ENCODE measurements around the gene C10orf95. TPM values are rescaled to one million over a fixed set of nuclear protein-coding genes. Genes with fewer than 3 reads are reported as not detected.

Gene C10orf95
- total RNA-seq, 4 donors from 2014 or later: not detected

DNA sequence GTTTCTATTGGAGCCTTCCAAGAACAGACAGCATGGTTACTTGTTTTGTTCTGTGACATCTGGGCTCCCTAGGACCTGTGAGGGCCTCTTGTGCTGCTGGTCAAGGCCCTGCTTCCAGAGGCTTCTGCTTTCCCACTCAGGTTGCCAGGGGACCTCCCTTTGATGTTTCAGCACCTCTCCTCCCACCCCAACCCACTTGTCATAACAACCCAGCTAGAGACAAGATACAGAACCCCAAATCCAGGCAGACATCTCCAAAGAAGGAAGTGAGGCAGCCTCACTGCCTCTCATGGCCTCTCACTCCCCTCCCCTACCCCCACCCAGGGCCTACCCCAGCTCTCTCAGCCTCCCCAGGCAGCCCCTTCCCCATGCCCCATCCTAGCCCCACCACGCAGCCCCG, 44.5 kb downstream of the C10orf95 start:
- H3K4me3 ChIP-seq: no peak overlapping the region
- no CpG with 5 or more reads among the region's 2 CpGs for WGBS, 2 donors (ENCODE audit: low coverage in 1 of 2)
- H3K4me1 ChIP-seq: peaks cover 3 to 84% (median 16%) of the 10 kb centered on the region in 3 donors
- ATAC-seq: no peak
- H3K27me3 ChIP-seq: peaks cover 51% of the 10 kb centered on the region
- H3K27ac ChIP-seq: peak overlapping the region; percentile 51 to 96 (median 88)
- TF ChIP-seq POLR2AphosphoS5 (IDR thresholded peaks at IDR 0.05): peak; percentile 16
- TF ChIP-seq, protein P1, sequence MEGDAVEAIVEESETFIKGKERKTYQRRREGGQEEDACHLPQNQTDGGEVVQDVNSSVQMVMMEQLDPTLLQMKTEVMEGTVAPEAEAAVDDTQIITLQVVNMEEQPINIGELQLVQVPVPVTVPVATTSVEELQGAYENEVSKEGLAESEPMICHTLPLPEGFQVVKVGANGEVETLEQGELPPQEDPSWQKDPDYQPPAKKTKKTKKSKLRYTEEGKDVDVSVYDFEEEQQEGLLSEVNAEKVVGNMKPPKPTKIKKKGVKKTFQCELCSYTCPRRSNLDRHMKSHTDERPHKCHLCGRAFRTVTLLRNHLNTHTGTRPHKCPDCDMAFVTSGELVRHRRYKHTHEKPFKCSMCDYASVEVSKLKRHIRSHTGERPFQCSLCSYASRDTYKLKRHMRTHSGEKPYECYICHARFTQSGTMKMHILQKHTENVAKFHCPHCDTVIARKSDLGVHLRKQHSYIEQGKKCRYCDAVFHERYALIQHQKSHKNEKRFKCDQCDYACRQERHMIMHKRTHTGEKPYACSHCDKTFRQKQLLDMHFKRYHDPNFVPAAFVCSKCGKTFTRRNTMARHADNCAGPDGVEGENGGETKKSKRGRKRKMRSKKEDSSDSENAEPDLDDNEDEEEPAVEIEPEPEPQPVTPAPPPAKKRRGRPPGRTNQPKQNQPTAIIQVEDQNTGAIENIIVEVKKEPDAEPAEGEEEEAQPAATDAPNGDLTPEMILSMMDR (IDR thresholded peaks at IDR 0.05): no peak
- H3K36me3 ChIP-seq: peaks cover 0 to 19% of the 10 kb centered on the region in 2 donors
- no peaks in the 10 kb centered on the region for H3K9me3 ChIP-seq

GRCh38 chr10:102405632-102406031, 45.7 kb downstream of the C10orf95 start:
- TF ChIP-seq EP300 (IDR thresholded peaks at IDR 0.05) (no peak), POLR2AphosphoS5 (IDR thresholded peaks at IDR 0.05) (no peak), POLR2A (IDR thresholded peaks at IDR 0.05) (no peak)
- TF ChIP-seq, protein P1 (IDR thresholded peaks at IDR 0.05): no peak
- ATAC-seq: no peak
- WGBS, 2 donors (ENCODE audit: low coverage in 1 of 2): 61 to 63% methylated on average over 2 to 4 of the region's 6 CpGs
- Histone ChIP-seq H3K4me1 (peaks cover 3 to 84% (median 13%) of the 10 kb centered on the region in 3 donors), H3K4me3 (no peak overlapping the region), H3K9me3 (no peaks in the 10 kb centered on the region), H3K27me3 (peaks cover 40% of the 10 kb centered on the region), H3K27ac (peak overlapping the region in 3 of 4 donors; percentile 80 to 96 (median 95)), H3K36me3 (peaks cover 0 to 30% of the 10 kb centered on the region in 2 donors)

- H3K9me3 ChIP-seq: no peaks in the 10 kb centered on the region
- no peak overlapping the region for H3K4me3 ChIP-seq
- WGBS, 2 donors (ENCODE audit: low coverage in 1 of 2): no CpG with 5 or more reads among the region's 19 CpGs
- no peak for ATAC-seq
- peaks cover 35% of the 10 kb centered on the region for H3K27me3 ChIP-seq
- H3K27ac ChIP-seq: peak overlapping the region in 3 of 4 donors; percentile 80 to 96 (median 95)
- TF ChIP-seq POLR2AphosphoS5 (IDR thresholded peaks at IDR 0.05) (no peak), EP300 (IDR thresholded peaks at IDR 0.05) (no peak), POLR2A (IDR thresholded peaks at IDR 0.05) (no peak)
- TF ChIP-seq, protein P1 (IDR thresholded peaks at IDR 0.05): no peak
- peaks cover 0 to 35% of the 10 kb centered on the region in 2 donors for H3K36me3 ChIP-seq
- peaks cover 0 to 84% (median 8%) of the 10 kb centered on the region in 3 donors for H3K4me1 ChIP-seq
Observed at GRCh38 chr10:102405108-102405571, 46.2 kb downstream of the C10orf95 start.

DNA sequence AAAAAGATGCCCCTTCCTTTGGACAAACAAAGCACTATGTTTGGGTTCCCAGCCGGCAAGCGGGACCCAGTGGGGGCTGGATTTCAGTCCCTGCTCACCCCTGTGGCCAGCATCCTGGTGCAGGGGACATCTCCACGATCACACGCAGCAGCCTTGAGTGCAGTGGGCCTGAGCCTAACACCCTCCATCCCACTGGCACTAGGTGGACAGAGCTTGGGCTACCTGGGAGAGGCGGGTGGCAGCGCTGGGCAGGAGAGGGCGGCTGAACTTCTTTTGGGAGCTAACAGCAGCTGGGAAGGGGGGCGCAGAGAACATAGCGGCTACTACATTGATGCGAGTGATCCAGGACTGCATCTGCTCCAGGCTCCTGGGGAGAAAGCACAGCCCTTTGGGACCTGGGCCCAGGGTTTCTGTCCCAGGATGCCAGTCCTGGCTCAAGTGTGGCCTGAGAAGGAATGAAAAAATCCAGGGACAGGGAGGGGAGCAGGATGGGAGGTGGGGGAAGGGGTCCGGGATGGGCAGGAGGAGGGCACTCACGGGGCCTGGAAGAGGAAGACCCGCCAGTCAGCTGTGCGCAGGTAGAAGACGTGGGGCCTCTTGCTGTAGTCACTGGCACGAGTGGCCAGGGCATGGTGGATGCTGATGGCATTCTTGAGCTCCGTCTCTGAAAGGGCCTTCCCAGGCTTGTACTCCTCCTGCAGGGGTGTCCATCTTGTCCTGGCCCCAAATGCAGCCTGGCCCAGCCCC, 46.8 kb downstream of the C10orf95 start:
- peaks cover 0 to 84% (median 9%) of the 10 kb centered on the region in 3 donors for H3K4me1 ChIP-seq
- no peak overlapping the region for H3K4me3 ChIP-seq
- H3K27ac ChIP-seq: peak overlapping the region in 3 of 4 donors; percentile 80 to 96 (median 95)
- WGBS, 2 donors (ENCODE audit: low coverage in 1 of 2): 68 to 75% methylated on average over 7 to 8 of the region's 17 CpGs
- H3K27me3 ChIP-seq: peaks cover 29% of the 10 kb centered on the region
- TF ChIP-seq POLR2AphosphoS5 (IDR thresholded peaks at IDR 0.05): no peak
- no peak for TF ChIP-seq POLR2A (IDR thresholded peaks at IDR 0.05)
- TF ChIP-seq, protein P1 (IDR thresholded peaks at IDR 0.05): no peak
- TF ChIP-seq EP300 (IDR thresholded peaks at IDR 0.05): no peak
- no peak for ATAC-seq
- H3K9me3 ChIP-seq: no peaks in the 10 kb centered on the region
- peaks cover 0 to 38% of the 10 kb centered on the region in 2 donors for H3K36me3 ChIP-seq

DNA sequence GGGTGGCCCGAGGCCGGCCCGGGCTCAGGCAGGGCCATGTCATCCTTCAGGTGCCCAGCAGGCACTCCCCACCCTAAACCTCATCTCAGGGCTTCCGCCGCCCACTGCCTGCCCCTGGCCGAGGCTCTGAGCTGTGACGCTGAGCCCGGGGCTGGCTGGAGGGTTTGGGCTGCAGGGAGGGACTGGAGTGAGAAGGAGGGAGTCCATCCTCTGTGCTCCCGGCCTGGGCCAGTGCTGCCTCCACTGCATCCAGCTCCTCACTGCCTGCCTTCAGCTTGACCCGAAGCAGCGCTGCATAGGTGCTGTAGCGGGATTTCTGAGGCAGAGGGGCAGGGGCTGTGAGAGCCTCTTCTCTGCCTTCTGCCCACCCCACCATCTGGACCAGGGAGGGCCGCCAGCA, 48.2 kb downstream of the C10orf95 start:
- no peak for ATAC-seq
- H3K27me3 ChIP-seq: peaks cover 14% of the 10 kb centered on the region
- H3K27ac ChIP-seq: peak overlapping the region in 3 of 4 donors; percentile 52 to 98 (median 96)
- 40% methylated on average over 1 of the region's 13 CpGs; no CpG with 5 or more reads in 1 of the 2 donors for WGBS, 2 donors (ENCODE audit: low coverage in 1 of 2)
- peaks cover 0 to 84% (median 13%) of the 10 kb centered on the region in 3 donors for H3K4me1 ChIP-seq
- TF ChIP-seq, protein P1 (IDR thresholded peaks at IDR 0.05): no peak
- TF ChIP-seq POLR2AphosphoS5 (IDR thresholded peaks at IDR 0.05) (no peak), EP300 (IDR thresholded peaks at IDR 0.05) (no peak), POLR2A (IDR thresholded peaks at IDR 0.05) (no peak)
- peaks cover 0 to 44% of the 10 kb centered on the region in 2 donors for H3K36me3 ChIP-seq
- no peak overlapping the region for H3K4me3 ChIP-seq
- no peaks in the 10 kb centered on the region for H3K9me3 ChIP-seq

All from gastroesophageal sphincter (tissue), 4 donors.